Smooth muscle cell (in vitro differentiated cells): ENCODE results near the gene CD47. TPM values are rescaled to one million over a fixed set of nuclear protein-coding genes. Genes with fewer than 3 reads are reported as not detected.

Experiments
- DNase-seq: peaks from one replicate; lab custom pipeline; 2025; ENCODE audit not compliant: unreplicated experiment; lab: John Stamatoyannopoulos, UW
- H2AFZ ChIP-seq: fragments of 200-600 bp; sonication (generic); 2 replicates; pipeline ENCODE4 v1.6.0; 2016; ENCODE audit warnings: antibody characterized with exemption, low read depth, mild to moderate bottlenecking
- H3F3A ChIP-seq: fragments of 200-600 bp; sonication (generic); 2 replicates; pipeline ENCODE4 v1.6.0; 2017; ENCODE audit warnings: antibody characterized with exemption, low read depth
- H3K27ac ChIP-seq: fragments of 200-600 bp; sonication (generic); 2 replicates; pipeline ENCODE4 v1.5.1; 2016; ENCODE audit warnings: low read depth, mild to moderate bottlenecking
- H3K27me3 ChIP-seq: fragments of 200-600 bp; sonication (generic); 2 replicates; pipeline ENCODE4 v1.6.1; 2016; ENCODE audit warnings: low read depth, mild to moderate bottlenecking
- H3K36me3 ChIP-seq: fragments of 200-600 bp; sonication (generic); 2 replicates; pipeline ENCODE4 v1.5.1; 2016; ENCODE audit warnings: low read depth
- H3K4me1 ChIP-seq: fragments of 200-600 bp; sonication (generic); 2 replicates; pipeline ENCODE4 v1.5.1; 2016; ENCODE audit warnings: low read depth
- H3K4me2 ChIP-seq: fragments of 200-600 bp; sonication (generic); 2 replicates; pipeline ENCODE4 v1.6.0; 2016; ENCODE audit warnings: mild to moderate bottlenecking
- H3K4me3 ChIP-seq: fragments of 200-600 bp; sonication (generic); 2 replicates; pipeline ENCODE4 v1.5.1; 2016; ENCODE audit warnings: mild to moderate bottlenecking
- H3K79me2 ChIP-seq: fragments of 200-600 bp; sonication (generic); 2 replicates; pipeline ENCODE4 v1.6.0; 2016; ENCODE audit warnings: low read depth, mild to moderate bottlenecking
- H3K9ac ChIP-seq: fragments of 200-600 bp; sonication (generic); 2 replicates; pipeline ENCODE4 v1.6.0; 2016; ENCODE audit warnings: low read depth
- H3K9me3 ChIP-seq: fragments of 200-600 bp; sonication (generic); replicated peaks from 2 replicates; pipeline ENCODE4 v1.5.1; 2016; ENCODE audit warnings: low read depth
- H4K20me1 ChIP-seq: fragments of 200-600 bp; sonication (generic); 2 replicates; pipeline ENCODE4 v1.6.0; 2016; ENCODE audit warnings: low read depth
- WGBS: methylation state at CpG from one replicate; pipeline ENCODE4 v1.1.7; 2016; ENCODE audit warnings: low lambda C conversion rate; 5-methylcytosine and 5-hydroxymethylcytosine counted together
- polyA plus RNA-seq: library from polyadenylated mRNA; unstranded; fragments of >200 nt; fragmentation: Nextera tagmentation; extraction: Ambion mirVana; gene quantifications from 2 replicates; pipeline ENCODE4 v1.2.1, GENCODE V29; 2016
- total RNA-seq: library from RNA; depleted of rRNA; stranded (reverse); fragments of >200 nt; gene quantifications from 2 replicates; pipeline ENCODE4 v1.2.3, GENCODE V29; 2014
- TF ChIP-seq, protein P1 (sequence below): fragments of 200-600 bp; sonication (generic); IDR thresholded peaks from 2 replicates; pipeline ENCODE4 v1.5.1; 2017; ENCODE audit warnings: borderline replicate concordance, mild to moderate bottlenecking, antibody characterized with exemption; ENCODE audit not compliant: insufficient read depth, poor library complexity, severe bottlenecking

CD47 gene
- total and polyA plus RNA-seq, 2 experiments from 2014 or later, result 47.1 to 95.6 TPM

DNA sequence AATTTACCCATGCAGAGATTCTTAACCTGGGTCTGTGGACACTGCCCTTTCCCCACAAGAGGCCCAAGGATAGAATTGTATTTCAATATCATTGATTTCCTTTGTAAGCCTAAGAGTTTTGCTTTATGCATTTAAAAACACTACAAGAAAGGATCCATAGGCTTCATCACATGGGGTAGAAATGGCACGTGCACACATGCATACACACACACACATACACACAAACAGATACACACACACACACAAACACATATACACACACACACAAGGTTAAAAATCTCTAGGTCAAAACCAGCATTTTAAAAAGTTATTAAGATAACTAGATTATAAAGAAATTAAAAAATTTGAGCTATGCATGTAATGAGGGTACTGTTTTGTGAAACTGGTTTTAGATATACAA lies 35.5 kb upstream of the CD47 start:
- WGBS, result 90% methylated on average over 1 of the region's 1 CpG
- no peak overlapping the region for H3K4me3 ChIP-seq
- no peak overlapping the region for H3K27ac ChIP-seq
- H3F3A ChIP-seq, result no peaks in the 10 kb centered on the region
- H3K79me2 ChIP-seq, result no peaks in the 10 kb centered on the region
- no peak overlapping the region for H3K4me2 ChIP-seq
- no peak overlapping the region for H2AFZ ChIP-seq
- no peak overlapping the region for H3K9ac ChIP-seq
- no peaks in the 10 kb centered on the region for H4K20me1 ChIP-seq
- no peaks in the 10 kb centered on the region for H3K27me3 ChIP-seq
- H3K4me1 ChIP-seq, result peaks cover 7% of the 10 kb centered on the region
- no peak for DNase-seq
- no peaks in the 10 kb centered on the region for H3K36me3 ChIP-seq
- TF ChIP-seq, protein P1, sequence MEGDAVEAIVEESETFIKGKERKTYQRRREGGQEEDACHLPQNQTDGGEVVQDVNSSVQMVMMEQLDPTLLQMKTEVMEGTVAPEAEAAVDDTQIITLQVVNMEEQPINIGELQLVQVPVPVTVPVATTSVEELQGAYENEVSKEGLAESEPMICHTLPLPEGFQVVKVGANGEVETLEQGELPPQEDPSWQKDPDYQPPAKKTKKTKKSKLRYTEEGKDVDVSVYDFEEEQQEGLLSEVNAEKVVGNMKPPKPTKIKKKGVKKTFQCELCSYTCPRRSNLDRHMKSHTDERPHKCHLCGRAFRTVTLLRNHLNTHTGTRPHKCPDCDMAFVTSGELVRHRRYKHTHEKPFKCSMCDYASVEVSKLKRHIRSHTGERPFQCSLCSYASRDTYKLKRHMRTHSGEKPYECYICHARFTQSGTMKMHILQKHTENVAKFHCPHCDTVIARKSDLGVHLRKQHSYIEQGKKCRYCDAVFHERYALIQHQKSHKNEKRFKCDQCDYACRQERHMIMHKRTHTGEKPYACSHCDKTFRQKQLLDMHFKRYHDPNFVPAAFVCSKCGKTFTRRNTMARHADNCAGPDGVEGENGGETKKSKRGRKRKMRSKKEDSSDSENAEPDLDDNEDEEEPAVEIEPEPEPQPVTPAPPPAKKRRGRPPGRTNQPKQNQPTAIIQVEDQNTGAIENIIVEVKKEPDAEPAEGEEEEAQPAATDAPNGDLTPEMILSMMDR, result no peak
- H3K9me3 ChIP-seq, result no peaks in the 10 kb centered on the region

DNA sequence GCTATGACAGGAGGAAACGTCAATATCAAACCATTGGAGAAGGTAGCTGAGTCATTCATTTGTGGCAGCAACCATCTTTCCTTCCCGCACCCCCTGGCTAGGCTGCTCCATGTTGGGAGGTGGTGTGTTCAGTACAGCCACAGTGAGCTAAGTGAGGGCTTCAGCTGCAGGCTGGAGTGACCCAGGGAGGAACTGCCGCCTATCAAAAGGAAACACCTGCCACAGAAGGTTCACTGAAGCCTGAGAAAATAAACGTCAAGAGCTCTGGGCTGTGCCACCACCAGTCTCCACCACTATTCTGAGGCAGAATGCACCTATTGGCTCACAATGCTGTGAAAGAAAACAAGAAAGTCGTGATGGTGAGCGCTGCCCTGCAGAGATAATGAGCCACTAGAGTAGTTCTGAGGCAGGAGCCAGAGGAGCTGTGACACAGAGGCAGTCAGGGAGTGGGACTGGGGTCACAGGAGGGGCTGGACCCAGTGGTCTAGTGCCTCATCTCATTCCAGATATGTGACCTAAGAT lies 34.8 kb upstream of the CD47 start:
- Histone ChIP-seq H3K9me3 (no peaks in the 10 kb centered on the region), H3K79me2 (no peaks in the 10 kb centered on the region), H3K27ac (no peak overlapping the region), H3K4me1 (peaks cover 5% of the 10 kb centered on the region), H3F3A (no peaks in the 10 kb centered on the region), H3K36me3 (no peaks in the 10 kb centered on the region), H4K20me1 (no peaks in the 10 kb centered on the region), H3K27me3 (no peaks in the 10 kb centered on the region), H3K4me2 (no peak overlapping the region), H3K4me3 (no peak overlapping the region), H2AFZ (no peak overlapping the region), H3K9ac (no peak overlapping the region)
- no peak for DNase-seq
- TF ChIP-seq, protein P1, result no peak
- WGBS, result 85% methylated on average over 6 of the region's 6 CpGs

DNA sequence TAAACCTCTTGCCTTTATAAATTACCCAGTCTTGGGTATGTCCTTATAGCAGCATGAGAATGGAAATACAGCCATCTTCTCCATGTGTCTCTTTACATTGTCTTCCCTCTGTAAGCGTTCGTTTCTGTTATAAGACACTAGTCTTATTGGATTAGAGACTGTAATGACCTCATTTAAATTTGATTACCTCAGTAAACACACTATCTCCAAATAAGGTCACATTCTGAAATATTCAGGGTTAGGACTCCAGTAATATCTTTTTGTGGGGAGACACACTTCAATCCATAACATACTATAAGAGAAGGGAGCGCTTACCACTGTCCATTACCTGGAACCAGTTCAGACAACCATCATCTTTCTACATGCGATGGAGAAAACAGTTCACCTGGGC lies 34.3 kb upstream of the CD47 start:
- Histone ChIP-seq H3K4me2 (no peak overlapping the region), H3K9me3 (no peaks in the 10 kb centered on the region), H3K27ac (no peak overlapping the region), H3K27me3 (no peaks in the 10 kb centered on the region), H3K4me1 (peaks cover 5% of the 10 kb centered on the region), H4K20me1 (no peaks in the 10 kb centered on the region), H3K9ac (no peak overlapping the region), H2AFZ (no peak overlapping the region), H3K79me2 (no peaks in the 10 kb centered on the region), H3K36me3 (no peaks in the 10 kb centered on the region), H3K4me3 (no peak overlapping the region), H3F3A (no peaks in the 10 kb centered on the region)
- DNase-seq, result no peak
- TF ChIP-seq, protein P1, result no peak
- over 99% methylated on average over 4 of the region's 4 CpGs for WGBS
